WERI-Rb-1 (cell line): ENCODE results near the gene KCNH1.

Experiments used
- DNase-seq: peaks from one replicate; pipeline ENCODE4 v3.0.0-alpha.2; 2020
- H3K27ac ChIP-seq: fragments of 250-450 bp; sonication (Bioruptor Pico); 2 replicates; pipeline ENCODE4 v1.5.1; 2020; ENCODE audit warnings: mild to moderate bottlenecking, moderate library complexity
- H3K27me3 ChIP-seq: fragments of 250-450 bp; sonication (Bioruptor Pico); 2 replicates; pipeline ENCODE4 v1.5.1; 2021; ENCODE audit warnings: mild to moderate bottlenecking, low read depth, moderate library complexity; ENCODE audit not compliant: insufficient read depth, severe bottlenecking
- H3K36me3 ChIP-seq: fragments of 250-450 bp; sonication (Bioruptor Pico); 2 replicates; pipeline ENCODE4 v1.5.1; 2020; ENCODE audit warnings: mild to moderate bottlenecking, moderate library complexity
- H3K4me3 ChIP-seq: 2 replicates; pipeline ENCODE4 v1.5.1; 2011; ENCODE audit warnings: low read depth, mild to moderate bottlenecking, control low read depth, low read length
- H3K9me3 ChIP-seq: fragments of 250-450 bp; sonication (Bioruptor Pico); 2 replicates; pipeline ENCODE4 v1.5.1; 2021; ENCODE audit warnings: mild to moderate bottlenecking, moderate library complexity; ENCODE audit not compliant: severe bottlenecking
- TF ChIP-seq, protein P1 (sequence below): IDR thresholded peaks from 2 replicates; pipeline ENCODE4 v1.5.1; 2011; ENCODE audit warnings: low read depth, mild to moderate bottlenecking, control low read depth, inconsistent platforms, low read length

The KCNH1 gene

DNA sequence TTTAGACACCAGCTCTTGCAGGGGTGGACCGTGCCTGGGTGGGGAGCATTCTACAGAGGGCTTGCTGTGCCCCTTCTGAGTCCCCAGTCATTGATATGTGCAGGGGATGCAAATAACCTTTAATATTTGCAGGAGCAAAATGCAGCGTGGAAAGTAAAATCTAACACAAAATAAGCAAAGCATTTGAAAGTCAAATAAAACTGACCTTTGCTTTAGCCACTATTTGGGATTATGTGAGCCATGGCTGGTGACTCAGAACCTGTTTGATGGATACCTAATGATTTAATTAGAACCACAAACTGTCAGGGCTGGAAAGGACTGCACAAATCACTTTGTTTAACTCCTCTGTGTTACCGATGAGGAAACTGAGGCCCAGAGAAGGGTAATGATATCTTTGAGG is 427.7 kb downstream of the KCNH1 start:
- no peak overlapping the region for H3K27ac ChIP-seq
- H3K9me3 ChIP-seq: no peaks in the 10 kb centered on the region
- DNase-seq: no peak
- no peak overlapping the region for H3K4me3 ChIP-seq
- TF ChIP-seq, protein P1, sequence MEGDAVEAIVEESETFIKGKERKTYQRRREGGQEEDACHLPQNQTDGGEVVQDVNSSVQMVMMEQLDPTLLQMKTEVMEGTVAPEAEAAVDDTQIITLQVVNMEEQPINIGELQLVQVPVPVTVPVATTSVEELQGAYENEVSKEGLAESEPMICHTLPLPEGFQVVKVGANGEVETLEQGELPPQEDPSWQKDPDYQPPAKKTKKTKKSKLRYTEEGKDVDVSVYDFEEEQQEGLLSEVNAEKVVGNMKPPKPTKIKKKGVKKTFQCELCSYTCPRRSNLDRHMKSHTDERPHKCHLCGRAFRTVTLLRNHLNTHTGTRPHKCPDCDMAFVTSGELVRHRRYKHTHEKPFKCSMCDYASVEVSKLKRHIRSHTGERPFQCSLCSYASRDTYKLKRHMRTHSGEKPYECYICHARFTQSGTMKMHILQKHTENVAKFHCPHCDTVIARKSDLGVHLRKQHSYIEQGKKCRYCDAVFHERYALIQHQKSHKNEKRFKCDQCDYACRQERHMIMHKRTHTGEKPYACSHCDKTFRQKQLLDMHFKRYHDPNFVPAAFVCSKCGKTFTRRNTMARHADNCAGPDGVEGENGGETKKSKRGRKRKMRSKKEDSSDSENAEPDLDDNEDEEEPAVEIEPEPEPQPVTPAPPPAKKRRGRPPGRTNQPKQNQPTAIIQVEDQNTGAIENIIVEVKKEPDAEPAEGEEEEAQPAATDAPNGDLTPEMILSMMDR: no peak
- H3K27me3 ChIP-seq: no peaks in the 10 kb centered on the region
- H3K36me3 ChIP-seq: no peaks in the 10 kb centered on the region

DNA sequence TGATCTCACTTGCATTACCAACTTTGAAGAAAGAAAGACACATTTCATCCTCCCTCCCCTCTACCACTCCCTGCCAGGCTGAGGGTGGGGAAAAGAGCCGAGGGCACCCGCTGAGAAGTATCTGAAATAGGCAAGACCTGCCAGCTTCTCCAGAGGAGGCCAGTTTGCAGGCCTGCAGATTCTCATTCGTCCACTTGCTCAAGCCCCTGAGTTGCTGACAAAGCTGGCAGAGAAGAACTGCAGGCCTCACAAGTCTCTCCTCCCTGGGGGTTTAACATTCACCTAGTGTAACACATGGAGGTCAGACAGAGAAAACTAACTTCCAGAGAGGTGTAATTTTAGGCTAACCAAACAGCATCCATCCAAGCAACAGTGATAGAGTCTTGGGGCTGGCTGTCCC is 428.9 kb downstream of the KCNH1 start:
- Histone ChIP-seq H3K9me3 (no peaks in the 10 kb centered on the region), H3K27me3 (no peaks in the 10 kb centered on the region), H3K27ac (no peak overlapping the region), H3K4me3 (no peak overlapping the region), H3K36me3 (no peaks in the 10 kb centered on the region)
- DNase-seq: no peak
- TF ChIP-seq, protein P1: no peak

DNA sequence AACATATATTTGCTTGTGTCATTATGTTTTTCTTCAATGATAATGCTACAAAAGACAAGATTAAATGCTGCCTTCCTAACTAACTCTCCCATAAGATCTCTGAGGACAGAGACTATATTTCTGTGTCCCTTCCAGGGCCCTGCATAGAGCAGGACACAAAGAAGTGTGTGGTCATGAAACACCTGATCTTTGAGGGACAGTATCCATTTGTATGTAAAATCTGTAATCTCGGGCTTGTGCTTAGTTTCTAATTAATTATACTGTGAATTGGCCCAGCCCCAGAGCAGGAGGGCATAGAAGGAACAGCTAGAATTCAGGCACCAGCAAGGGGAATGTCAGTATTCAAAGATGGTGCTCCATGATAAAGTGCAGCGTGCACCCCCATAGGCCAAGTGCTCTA is 430.4 kb downstream of the KCNH1 start:
- TF ChIP-seq, protein P1: no peak
- H3K27ac ChIP-seq: no peak overlapping the region
- H3K4me3 ChIP-seq: no peak overlapping the region
- H3K36me3 ChIP-seq: no peaks in the 10 kb centered on the region
- H3K9me3 ChIP-seq: no peaks in the 10 kb centered on the region
- no peak for DNase-seq
- H3K27me3 ChIP-seq: no peaks in the 10 kb centered on the region

DNA sequence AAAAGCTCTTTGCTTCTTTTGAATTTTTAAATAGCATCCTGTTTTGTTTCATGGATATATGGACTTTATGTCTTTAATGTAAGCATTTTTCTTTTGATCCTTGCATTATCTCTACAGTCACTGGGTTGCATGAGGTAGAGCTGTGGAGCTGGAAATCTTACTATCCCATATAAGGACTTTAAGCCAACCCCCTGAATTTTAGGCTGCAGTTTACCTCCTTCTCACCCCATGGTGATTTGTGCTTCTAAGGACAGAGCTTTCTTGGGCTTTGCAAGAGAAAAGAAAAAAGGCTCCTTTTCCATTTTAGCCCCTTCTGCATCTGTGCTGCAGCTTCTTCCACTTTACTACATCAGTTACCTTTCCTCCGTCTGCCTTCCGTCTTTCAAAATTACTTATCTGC is 431.4 kb downstream of the KCNH1 start:
- TF ChIP-seq, protein P1: no peak
- Histone ChIP-seq H3K27ac (no peak overlapping the region), H3K27me3 (no peaks in the 10 kb centered on the region), H3K4me3 (no peak overlapping the region), H3K9me3 (no peaks in the 10 kb centered on the region), H3K36me3 (no peaks in the 10 kb centered on the region)
- no peak for DNase-seq

DNA sequence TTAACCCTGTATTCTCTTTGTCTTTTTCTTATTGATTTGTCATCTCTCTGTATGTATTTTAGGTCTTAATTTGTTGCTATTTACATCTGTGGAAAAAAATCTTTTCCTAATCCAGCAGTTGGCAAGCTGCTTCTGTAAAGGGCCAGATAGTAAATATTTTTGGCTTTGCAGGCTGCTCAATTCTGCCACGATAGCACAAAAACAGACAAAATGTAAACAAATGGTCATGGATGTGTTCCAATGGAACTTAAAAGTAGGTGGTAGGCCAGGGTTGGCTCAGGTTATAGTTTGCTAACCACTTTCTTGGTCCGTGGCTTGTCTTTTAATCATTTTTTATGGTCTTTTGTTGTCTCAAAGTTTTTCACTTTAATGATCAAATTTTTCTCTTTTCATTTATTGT is 433.4 kb downstream of the KCNH1 start:
- Histone ChIP-seq H3K4me3 (no peak overlapping the region), H3K27ac (no peak overlapping the region), H3K9me3 (no peaks in the 10 kb centered on the region), H3K27me3 (no peaks in the 10 kb centered on the region), H3K36me3 (no peaks in the 10 kb centered on the region)
- no peak for DNase-seq
- TF ChIP-seq, protein P1: no peak

DNA sequence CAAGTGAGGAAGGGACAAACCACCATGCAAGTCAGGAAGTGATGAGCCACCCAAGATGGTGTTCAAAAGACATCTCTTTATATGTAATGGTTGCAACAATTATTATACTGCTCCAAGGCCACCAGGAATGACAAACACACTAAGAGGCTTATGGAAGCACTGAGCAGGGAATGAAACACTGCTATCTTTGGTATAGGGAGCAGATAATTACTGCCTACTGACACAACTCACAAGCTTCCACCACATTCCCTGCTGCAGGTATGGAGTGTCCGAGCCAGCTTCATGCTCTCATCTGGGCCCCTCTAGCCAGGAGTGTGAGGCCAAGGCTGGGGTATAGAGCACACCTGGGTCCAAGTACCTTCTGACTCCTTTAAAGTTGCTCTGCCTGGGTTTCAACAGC is 433.9 kb downstream of the KCNH1 start:
- Histone ChIP-seq H3K27me3 (no peaks in the 10 kb centered on the region), H3K36me3 (no peaks in the 10 kb centered on the region), H3K27ac (no peak overlapping the region), H3K4me3 (no peak overlapping the region), H3K9me3 (no peaks in the 10 kb centered on the region)
- no peak for DNase-seq
- TF ChIP-seq, protein P1: no peak
